Sigmoid colon (tissue), 4 donors: ENCODE data around the gene ZNF302.

Experiments
- CTCF ChIP-seq, 4 experiments: fragments of 450-650 bp in 3 of 4; fragments of 200-600 bp in 1 of 4; IDR thresholded peaks; one replicate each; pipeline ENCODE4 v1.5.1; 2016 to 2019; ENCODE audit warnings: antibody characterized with exemption in 4 of 4, mild to moderate bottlenecking in 3 of 4, moderate library complexity in 2 of 4
- POLR2A ChIP-seq, 2 donors: fragments of 450-650 bp; IDR thresholded peaks; one replicate each; pipeline ENCODE4 v1.6.1; 2016; ENCODE audit warnings: antibody characterized with exemption in 2 of 2, mild to moderate bottlenecking in 2 of 2, moderate library complexity in 2 of 2
- POLR2AphosphoS5 ChIP-seq, 4 donors: sonication (generic); formaldehyde crosslinking; IDR thresholded peaks; one replicate each; pipeline ENCODE4 v1.6.1; 2017; ENCODE audit warnings: antibody characterized with exemption in 4 of 4

GRCh38 chr19:34712395-34713261, 35.1 kb downstream of the ZNF302 start:
- TF ChIP-seq CTCF (IDR thresholded peaks at IDR 0.05), result peak; percentile 51 to 80 (median 64)
- no peak for TF ChIP-seq POLR2AphosphoS5 (IDR thresholded peaks at IDR 0.05)
- no peak for TF ChIP-seq POLR2A (IDR thresholded peaks at IDR 0.05)
